GM18951 (cell line): ENCODE results near the gene MAP3K7.

Experiments
- POLR2A ChIP-seq: IDR thresholded peaks from 4 replicates; pipeline ENCODE4 v1.6.1; 2011; ENCODE audit warnings: mild to moderate bottlenecking; ENCODE audit not compliant: insufficient read length, insufficient read depth; ENCODE audit errors: extremely low read depth
- in situ Hi-C: fragments of 300-500 bp; cut with MboI; formaldehyde crosslinking; loops from one replicate; pipeline ENCODE4 v1.12.0; 2022; ENCODE audit warnings: low sequenced_read_pairs, mixed read lengths, inconsistent platforms; ENCODE audit not compliant: unreplicated experiment

The MAP3K7 gene

GRCh38 chr6:90533615-90534336, 53.1 kb downstream of the MAP3K7 start:
- in situ Hi-C loops = no loop called here
- TF ChIP-seq POLR2A = no peak

DNA sequence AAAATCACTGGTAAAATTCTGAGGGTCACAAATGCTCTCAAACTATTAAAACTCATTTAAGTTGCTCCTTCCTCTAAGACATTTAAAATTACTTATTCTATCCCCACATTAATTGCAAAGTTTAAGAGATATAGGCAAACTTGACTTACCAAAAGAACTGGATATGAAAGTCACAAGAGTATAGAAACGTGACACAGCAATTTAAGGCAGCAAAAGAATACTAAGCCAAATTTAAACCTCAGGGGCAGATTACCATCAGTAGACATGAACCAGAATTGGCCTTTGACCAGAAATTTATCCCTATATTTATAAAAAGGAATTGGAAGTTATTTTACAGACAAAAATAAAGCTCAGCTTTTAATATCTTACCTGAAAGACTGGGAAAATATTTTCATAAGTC, 56.0 kb downstream of the MAP3K7 start:
- no peak for TF ChIP-seq POLR2A
- in situ Hi-C loops = no loop called here

GRCh38 chr6:90525421-90525820, 61.5 kb downstream of the MAP3K7 start:
- TF ChIP-seq POLR2A = no peak
- in situ Hi-C loops = no loop called here

- TF ChIP-seq POLR2A = no peak
- in situ Hi-C loops = no loop called here
Measured at GRCh38 chr6:90523779-90524310, 63.0 kb downstream of the MAP3K7 start.

- TF ChIP-seq POLR2A = no peak
- in situ Hi-C loops = no loop called here
Measured at GRCh38 chr6:90521955-90522354, 64.9 kb downstream of the MAP3K7 start.

DNA sequence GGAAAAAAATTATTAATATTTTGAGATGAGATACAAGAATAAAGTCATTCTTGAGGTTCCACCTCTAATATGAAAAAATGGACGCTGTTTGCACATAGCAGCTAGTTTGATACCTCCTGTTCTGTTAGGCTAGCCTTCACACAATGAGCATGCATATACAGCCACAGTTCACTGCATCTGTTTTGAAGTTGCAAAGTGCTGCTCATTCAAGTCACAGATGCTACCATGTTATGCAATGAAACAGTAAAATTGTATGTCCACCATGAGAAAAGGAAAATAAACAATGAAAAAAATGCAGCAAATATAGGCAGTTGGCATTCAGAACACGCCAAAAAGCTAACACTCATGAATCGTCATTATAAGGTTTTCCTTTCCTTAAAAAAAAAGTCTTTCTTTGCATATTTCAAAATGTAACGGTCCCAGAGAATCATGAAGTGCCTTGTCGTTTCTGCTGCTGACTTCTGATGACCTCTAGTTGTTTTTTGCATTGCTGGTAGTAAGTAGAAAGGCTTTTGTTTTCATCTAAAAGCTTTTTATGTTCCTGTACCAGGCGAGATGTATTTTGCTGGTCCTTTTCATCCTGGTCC, 70.7 kb downstream of the MAP3K7 start:
- TF ChIP-seq POLR2A = no peak
- in situ Hi-C loops = no loop called here

GRCh38 chr6:90514496-90514895, 72.4 kb downstream of the MAP3K7 start:
- no peak for TF ChIP-seq POLR2A
- in situ Hi-C loops = no loop called here

DNA sequence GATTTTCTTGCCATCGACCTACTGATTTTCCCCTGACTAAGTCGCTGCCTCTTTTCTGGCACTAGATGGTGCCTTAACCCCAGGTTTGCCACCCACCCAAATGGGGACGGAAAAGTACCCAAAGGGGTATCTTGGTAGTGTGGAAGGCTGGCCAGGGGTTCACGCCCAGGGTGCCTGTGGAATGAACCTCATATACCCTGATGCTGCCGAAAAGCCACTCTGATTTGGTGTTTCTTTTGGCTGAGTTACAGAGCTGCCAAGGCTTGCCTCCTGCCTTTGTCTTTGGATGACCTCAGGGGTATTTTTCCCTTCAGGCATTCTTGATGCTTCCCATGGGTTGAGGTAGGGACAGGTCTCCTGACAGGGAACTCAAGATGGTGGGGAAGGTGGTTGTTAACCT, 78.1 kb downstream of the MAP3K7 start:
- TF ChIP-seq POLR2A = no peak
- in situ Hi-C loops = no loop called here

- no peak for TF ChIP-seq POLR2A
- in situ Hi-C loops = no loop called here
Measured at GRCh38 chr6:90502866-90503407, 83.9 kb downstream of the MAP3K7 start.

GRCh38 chr6:90502381-90502780, 84.5 kb downstream of the MAP3K7 start:
- in situ Hi-C loops = no loop called here
- no peak for TF ChIP-seq POLR2A

DNA sequence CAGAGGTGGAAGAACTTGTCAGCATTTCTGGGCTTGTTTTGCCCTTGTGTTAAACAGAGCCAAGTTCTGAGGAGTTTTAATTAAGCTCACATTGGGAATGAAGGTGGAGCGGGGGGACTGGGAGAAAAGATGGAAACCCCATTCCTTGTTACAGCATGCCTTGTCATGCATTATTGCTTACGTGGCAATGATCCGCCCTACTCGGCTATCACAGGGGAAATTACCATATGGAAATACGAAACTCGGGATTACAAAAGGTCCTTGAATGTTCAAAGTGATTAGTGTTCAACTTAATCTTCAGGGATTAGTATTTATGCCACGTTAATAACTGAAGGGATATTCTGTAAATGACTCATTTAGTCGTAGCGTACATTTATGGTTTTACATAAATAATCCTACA, 86.4 kb downstream of the MAP3K7 start:
- in situ Hi-C loops = no loop called here
- TF ChIP-seq POLR2A = no peak

GRCh38 chr6:90497411-90497810, 89.5 kb downstream of the MAP3K7 start:
- in situ Hi-C loops = no loop called here
- TF ChIP-seq POLR2A = no peak

- in situ Hi-C loops = no loop called here
- no peak for TF ChIP-seq POLR2A
Measured at GRCh38 chr6:90496258-90497016, 90.4 kb downstream of the MAP3K7 start.

DNA sequence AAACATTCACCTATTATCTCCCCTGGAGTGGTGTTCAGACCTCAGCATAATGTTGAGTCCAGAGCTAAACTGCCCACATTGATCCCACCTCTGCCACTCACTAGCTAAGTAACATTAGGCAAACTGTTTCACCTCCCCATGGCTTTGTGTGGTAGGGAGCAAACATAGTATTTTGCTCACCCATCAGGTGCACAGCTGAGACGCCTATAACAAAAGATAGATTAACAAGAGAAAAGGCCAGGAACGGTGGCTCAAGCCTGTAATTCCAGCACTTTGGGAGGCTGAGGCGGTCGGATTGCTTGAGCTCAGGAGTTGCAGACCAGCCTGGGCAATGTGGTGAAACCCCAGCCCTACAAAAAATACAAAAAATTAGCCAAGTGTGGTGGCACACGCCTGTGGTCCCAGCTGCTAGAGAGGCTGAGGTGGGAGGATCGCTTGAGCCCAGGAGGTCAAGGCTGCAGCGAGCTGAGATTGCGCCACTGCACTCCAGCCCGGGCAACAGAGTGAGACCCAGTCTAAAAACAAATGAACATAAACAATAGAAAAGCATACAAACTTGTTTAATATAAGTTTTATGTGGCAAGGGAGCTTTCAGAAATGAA, 91.6 kb downstream of the MAP3K7 start:
- in situ Hi-C loops = no loop called here
- TF ChIP-seq POLR2A = no peak
